NCI-H187 (cell line): Measurements from ENCODE around the gene IL21R.
"Not testable (repeated sequence)": the region's sequence is repeated elsewhere in the genome, so short reads cannot be mapped to it uniquely, and the experiment has no call there.

Experiments
- DNase-seq, 2 experiments: peaks; one replicate each; lab custom pipeline; 2025; lab: John Stamatoyannopoulos, UW

Gene IL21R

GRCh38 chr16:27428026-27428785, 26.2 kb downstream of the IL21R start:
- DNase-seq = no peak

- no peak for DNase-seq
These were observed 27.4 kb downstream of the IL21R start for GRCh38 chr16:27429330-27429871.

GRCh38 chr16:27429981-27430441, 28.0 kb downstream of the IL21R start:
- DNase-seq = no peak

GRCh38 chr16:27430512-27430911, 28.5 kb downstream of the IL21R start:
- no peak for DNase-seq

- no peak for DNase-seq
These were observed 29.0 kb downstream of the IL21R start for GRCh38 chr16:27430923-27431484.

GRCh38 chr16:27431773-27432532, 30.0 kb downstream of the IL21R start:
- DNase-seq = no peak

GRCh38 chr16:27432558-27432957, 30.6 kb downstream of the IL21R start:
- DNase-seq = no peak

GRCh38 chr16:27433191-27433590, 31.2 kb downstream of the IL21R start:
- not testable (repeated sequence) for DNase-seq

GRCh38 chr16:27433636-27434035, 31.7 kb downstream of the IL21R start:
- no peak for DNase-seq

GRCh38 chr16:27434141-27435051, 32.4 kb downstream of the IL21R start:
- DNase-seq = no peak

- DNase-seq = not testable (repeated sequence)
These were observed 33.2 kb downstream of the IL21R start for GRCh38 chr16:27435146-27435545.

- no peak for DNase-seq
These were observed 34.1 kb downstream of the IL21R start for GRCh38 chr16:27436065-27436464.

- DNase-seq = no peak
These were observed 35.1 kb downstream of the IL21R start for GRCh38 chr16:27436921-27437650.

GRCh38 chr16:27437946-27438345, 36.0 kb downstream of the IL21R start:
- no peak for DNase-seq

- no peak for DNase-seq
These were observed 37.5 kb downstream of the IL21R start for GRCh38 chr16:27439271-27440018.

GRCh38 chr16:27441276-27441675, 39.3 kb downstream of the IL21R start:
- DNase-seq = no peak

GRCh38 chr16:27441998-27442397, 40.0 kb downstream of the IL21R start:
- DNase-seq = no peak

- DNase-seq = no peak
These were observed 42.0 kb downstream of the IL21R start for GRCh38 chr16:27444015-27444414.

- DNase-seq = no peak
These were observed 42.5 kb downstream of the IL21R start for GRCh38 chr16:27444470-27444869.

GRCh38 chr16:27445502-27446175, 43.7 kb downstream of the IL21R start:
- no peak for DNase-seq
